Measurements from ENCODE around the gene PUS3.

Gene PUS3

DNA sequence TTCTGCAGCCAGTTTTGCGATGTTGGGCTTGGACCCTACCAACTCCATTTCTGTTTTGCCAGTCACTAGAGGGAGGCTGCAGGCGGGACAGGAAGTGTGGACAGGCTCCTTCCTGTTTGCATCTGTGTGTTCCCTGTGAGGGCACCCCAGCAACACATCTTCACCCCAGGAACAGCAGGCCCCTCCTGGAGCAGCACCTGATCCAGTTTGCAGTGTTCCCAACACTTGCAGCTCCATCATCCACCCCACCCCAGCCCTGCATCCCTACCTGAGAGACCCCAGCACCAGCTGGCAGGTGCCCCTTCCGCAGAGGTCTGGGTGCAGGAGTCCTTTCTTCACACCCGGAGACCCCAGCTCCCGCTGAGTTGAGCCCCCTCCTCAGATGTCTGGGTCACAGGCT, 35.4 kb upstream of the PUS3 start:
- DNase-seq (ENCODE audit: low spot score): no peak
- no peak for TF ChIP-seq CTCF (IDR thresholded peaks at IDR 0.05; ENCODE audit: extremely low read depth, missing control alignments)

DNA sequence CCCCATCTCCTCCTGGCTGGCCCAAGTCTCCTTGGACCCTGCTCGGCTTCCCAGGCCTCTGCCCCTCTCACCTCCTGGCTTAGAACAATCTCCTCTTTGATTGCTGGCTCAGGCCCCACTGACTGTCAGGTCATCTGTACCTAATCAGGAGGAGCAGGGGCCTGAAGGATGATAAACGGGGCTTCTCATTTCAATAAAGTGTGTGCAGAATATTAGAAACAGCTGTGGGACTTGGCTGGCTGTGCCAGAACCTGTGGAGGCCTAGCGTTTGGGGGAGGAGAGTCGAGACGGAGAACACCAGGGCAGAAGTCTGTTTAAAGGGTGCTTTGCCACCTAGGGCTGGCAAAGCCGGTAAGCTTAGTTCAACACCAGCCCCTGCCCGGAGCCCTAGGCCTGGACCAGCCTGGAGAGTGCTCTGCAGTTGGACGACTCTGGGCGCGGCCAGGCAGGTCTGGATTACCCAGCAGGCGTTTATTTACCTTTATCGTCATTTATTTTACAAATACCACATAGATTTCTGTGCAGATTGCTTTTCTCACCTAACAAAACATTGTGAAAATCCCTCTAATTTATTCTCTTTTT, 32.7 kb upstream of the PUS3 start:
- no peak for DNase-seq (ENCODE audit: low spot score)
- no peak for TF ChIP-seq CTCF (IDR thresholded peaks at IDR 0.05; ENCODE audit: extremely low read depth, missing control alignments)

GRCh38 chr11:125935056-125935455, 32.0 kb upstream of the PUS3 start:
- no peak for TF ChIP-seq CTCF (IDR thresholded peaks at IDR 0.05; ENCODE audit: extremely low read depth, missing control alignments)
- DNase-seq (ENCODE audit: low spot score): no peak

- TF ChIP-seq CTCF (IDR thresholded peaks at IDR 0.05; ENCODE audit: extremely low read depth, missing control alignments): no peak
- no peak for DNase-seq (ENCODE audit: low spot score)
Measured at GRCh38 chr11:125934473-125934872, 31.5 kb upstream of the PUS3 start.

DNA sequence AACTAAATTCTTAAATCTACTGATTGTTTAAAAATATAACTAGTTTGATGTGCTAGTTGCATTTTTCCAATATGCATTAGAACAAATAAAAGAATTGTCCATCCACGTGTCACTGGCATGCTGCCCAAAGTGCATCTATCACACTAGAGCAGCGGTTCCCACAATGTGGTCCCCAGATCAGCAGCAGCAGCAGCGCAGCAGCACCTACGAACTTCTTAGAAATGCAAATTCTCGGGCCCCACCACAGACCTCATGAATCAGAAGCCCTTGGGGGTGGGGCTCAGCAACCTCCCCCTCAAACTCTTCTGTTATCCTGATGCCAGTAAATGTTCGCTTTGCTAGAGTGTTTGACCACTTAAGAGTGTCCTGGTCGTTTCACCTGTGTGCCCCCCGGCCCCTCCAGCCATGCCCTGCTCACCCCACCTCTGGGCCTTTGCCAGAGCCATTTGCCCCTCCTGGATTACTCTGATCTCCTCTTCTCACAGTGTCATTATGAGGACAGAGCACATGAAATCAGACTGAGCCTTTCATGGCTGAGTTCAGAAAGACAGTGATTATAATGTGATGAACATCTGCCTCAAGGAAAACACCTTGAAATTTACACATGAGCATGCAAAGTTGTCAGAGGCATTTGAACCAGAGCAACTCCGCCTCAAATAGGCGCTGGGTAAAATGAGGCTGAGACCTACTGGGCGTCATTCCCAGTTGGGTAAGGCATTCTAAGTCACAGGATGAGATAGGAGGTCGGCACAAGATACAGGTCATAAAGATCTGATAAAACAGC, 30.2 kb upstream of the PUS3 start:
- no peak for TF ChIP-seq CTCF (IDR thresholded peaks at IDR 0.05; ENCODE audit: extremely low read depth, missing control alignments)
- DNase-seq (ENCODE audit: low spot score): no peak

DNA sequence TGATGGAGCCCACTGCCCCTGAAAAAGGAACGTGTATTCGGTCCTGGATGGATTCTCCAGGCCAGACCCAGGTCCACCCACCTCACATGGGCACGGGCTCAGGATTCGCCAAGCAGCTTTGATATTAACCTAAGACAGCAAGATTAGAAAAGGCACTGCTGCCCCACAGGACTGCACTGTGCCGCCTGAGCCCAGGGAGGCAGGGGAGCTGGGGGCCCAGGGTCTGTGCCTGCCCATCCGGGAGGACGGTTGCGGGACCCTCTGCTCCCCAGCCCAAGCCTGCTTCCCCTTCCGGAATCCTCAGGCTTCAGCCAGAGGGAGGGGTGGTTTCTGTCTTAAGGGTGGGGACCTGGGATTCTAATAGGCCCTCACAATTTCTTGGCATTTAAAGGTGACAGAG, 29.3 kb upstream of the PUS3 start:
- no peak for DNase-seq (ENCODE audit: low spot score)
- TF ChIP-seq CTCF (IDR thresholded peaks at IDR 0.05; ENCODE audit: extremely low read depth, missing control alignments): no peak

DNA sequence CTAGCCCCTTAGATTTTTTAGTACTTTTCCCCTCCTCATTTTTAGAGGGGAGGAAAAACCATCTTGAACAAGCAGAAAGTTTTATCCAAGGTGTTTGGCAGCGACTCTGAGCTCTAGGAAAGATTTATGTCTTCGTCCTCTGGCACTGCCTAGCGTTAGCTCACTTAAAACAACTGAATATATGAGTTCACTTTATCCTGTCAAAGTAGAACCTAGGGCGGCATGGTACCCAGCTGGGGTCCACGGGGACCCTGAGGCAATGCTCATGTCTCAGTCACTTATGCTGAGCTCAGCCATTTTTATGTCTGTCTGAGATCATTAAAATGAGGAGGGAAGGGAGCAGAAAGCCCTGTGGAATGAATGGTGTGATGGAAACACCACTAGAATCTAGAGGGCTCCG, 28.7 kb upstream of the PUS3 start:
- DNase-seq (ENCODE audit: low spot score): no peak
- TF ChIP-seq CTCF (IDR thresholded peaks at IDR 0.05; ENCODE audit: extremely low read depth, missing control alignments): no peak

All from GM20000 (cell line).